Measurements from ENCODE around the gene NPEPL1. TPM values are rescaled to one million over a fixed set of nuclear protein-coding genes. Genes with fewer than 3 reads are reported as not detected.
A peak's percentile ranks its signal among the peaks of the same experiment; 100 is the strongest.

The NPEPL1 gene
- total and polyA plus RNA-seq, 2 of the 8 experiments (the other 6 are each of a cell fraction or from before 2014, with no cell fraction given), result 12.4 to 26.8 TPM

- no peak overlapping the region for H2AFZ ChIP-seq (ENCODE audit: low read length)
- H3K4me2 ChIP-seq (ENCODE audit: insufficient read depth in 1 of 2, low read depth in 2 of 2, low read length in 2 of 2), result peak overlapping the region; percentile 31 to 86; a peak in 2 of 4 replicates
- H2BK15ac ChIP-seq (ENCODE audit: low read length), result no peak overlapping the region
- H2BK20ac ChIP-seq (ENCODE audit: low read length), result no peak overlapping the region
- H3K27ac ChIP-seq (ENCODE audit: low read depth, low read length), result no peak overlapping the region
- CTCF ChIA-PET (ENCODE audit: partially characterized antibody), result interaction anchor here (1.1 to 1.3 kb wide), 3 partner anchors 38 to 198 kb away, joined by 3 read pairs; partner anchors contain the start of gene GNAS
- no peak overlapping the region for H3K4ac ChIP-seq (replicated peaks; ENCODE audit: insufficient read length, low read depth, low read length)
- peaks cover 9 to 23% (median 18%) of the 10 kb centered on the region in 4 experiments; a peak in 6 of 7 replicates for H3K4me1 ChIP-seq (replicated peaks in 1 of 4; ENCODE audit: control insufficient read depth in 3 of 4, insufficient read depth in 4 of 4, low read length in 3 of 4)
- H3K79me1 ChIP-seq (ENCODE audit: low read depth, low read length), result no peaks in the 10 kb centered on the region
- peaks cover 0 to 3% (median 0%) of the 10 kb centered on the region in 4 experiments; a peak in 1 of 8 replicates for H3K36me3 ChIP-seq (ENCODE audit: control insufficient read depth in 2 of 4, insufficient read depth in 4 of 4, low read length in 3 of 4)
- H3K9ac ChIP-seq (replicated peaks in 1 of 4; ENCODE audit: extremely low read depth in 1 of 4, low read depth in 3 of 4, low read length in 3 of 4), result no peak overlapping the region
- peaks cover 11% of the 10 kb centered on the region for H3K23me2 ChIP-seq (ENCODE audit: low read depth, low read length)
- H4K5ac ChIP-seq (ENCODE audit: insufficient read length, low read depth, low read length), result peak overlapping the region; percentile 9
- H3K23ac ChIP-seq (ENCODE audit: insufficient read length), result no peak overlapping the region
- FAIRE-seq (no peak), DNase-seq (ENCODE audit: low read depth in 1 of 2, low spot score in 2 of 2) (no peak)
- H4K8ac ChIP-seq (ENCODE audit: extremely low read depth, insufficient read depth, low read length), result no peak overlapping the region
- H3K18ac ChIP-seq (ENCODE audit: extremely low read depth, low read length), result no peak overlapping the region
- H2BK120ac ChIP-seq (replicated peaks; ENCODE audit: low read depth, low read length), result no peak overlapping the region
- no peaks in the 10 kb centered on the region for H3K9me3 ChIP-seq (ENCODE audit: insufficient read depth in 2 of 2, low read depth in 1 of 2, low read length in 1 of 2)
- H4K91ac ChIP-seq (replicated peaks; ENCODE audit: insufficient read length, low read length), result no peak overlapping the region
- no peaks in the 10 kb centered on the region for H3K27me3 ChIP-seq (replicated peaks in 1 of 4; ENCODE audit: control insufficient read depth in 3 of 4, extremely low read depth in 1 of 4, insufficient read depth in 3 of 4, low read length in 3 of 4)
- no peak overlapping the region for H3K56ac ChIP-seq (replicated peaks; ENCODE audit: insufficient read length, low read depth, low read length)
- H2BK12ac ChIP-seq (ENCODE audit: low read depth, low read length), result no peak overlapping the region
- H3K79me2 ChIP-seq (ENCODE audit: control insufficient read depth in 1 of 2, insufficient read depth in 2 of 2, low read length in 2 of 2), result peaks cover 31 to 90% of the 10 kb centered on the region in 2 experiments
- POLR2A ChIA-PET (ENCODE audit: partially characterized antibody), result interaction anchor here (1.0 to 11.7 kb wide), 5 partner anchors 8 to 190 kb away, joined by 3 to 242 read pairs (median 3); no protein-coding TSS in a partner anchor
- no peak overlapping the region for H2AK5ac ChIP-seq (ENCODE audit: low read depth, low read length)
- H3K14ac ChIP-seq (ENCODE audit: insufficient read length), result no peak overlapping the region
- peak overlapping the region in 1 of 4 experiments; percentile 82; a peak in 1 of 8 replicates for H3K4me3 ChIP-seq (ENCODE audit: extremely low read depth in 1 of 4, insufficient read depth in 2 of 4, low read depth in 3 of 4, low read length in 4 of 4)
- WGBS, 2 experiments (ENCODE audit: extremely low coverage in 1 of 2, insufficient coverage in 1 of 2, insufficient read length in 1 of 2, insufficient replicate concordance in 2 of 2, low coverage in 1 of 2, low lambda C conversion rate in 2 of 2, missing lambda C conversion rate in 1 of 2), result 88% methylated on average over 6 of the region's 6 CpGs; no CpG with 5 or more reads in 1 of the 2 experiments
- no peaks in the 10 kb centered on the region for H4K20me1 ChIP-seq (replicated peaks in 1 of 2; ENCODE audit: control insufficient read depth in 1 of 2, insufficient read depth in 2 of 2, low read length in 2 of 2)
- H2BK5ac ChIP-seq (ENCODE audit: low read depth, low read length), result no peak overlapping the region
- no peak for TF ChIP-seq E2F6 (IDR thresholded peaks at IDR 0.05)
- TF ChIP-seq CBX8 (IDR thresholded peaks at IDR 0.05; ENCODE audit: borderline replicate concordance, low read depth, low read length), result no peak
- no peak for TF ChIP-seq CTBP2 (IDR thresholded peaks at IDR 0.05; ENCODE audit: borderline replicate concordance, insufficient read depth, insufficient read length, low read length)
- TF ChIP-seq SP2 (IDR thresholded peaks at IDR 0.05; ENCODE audit: low read length), result no peak
- no peak for TF ChIP-seq KDM5A (IDR thresholded peaks at IDR 0.05; ENCODE audit: low read length)
- TF ChIP-seq SUZ12 (IDR thresholded peaks at IDR 0.05; ENCODE audit: low read length), result no peak
- TF ChIP-seq HDAC6 (IDR thresholded peaks at IDR 0.05; ENCODE audit: low read depth, low read length), result no peak
- TF ChIP-seq KDM4A (IDR thresholded peaks at IDR 0.05; ENCODE audit: low read depth, low read length, severe bottlenecking), result no peak
- TF ChIP-seq RFX5 (IDR thresholded peaks at IDR 0.05; ENCODE audit: borderline replicate concordance, low read depth, low read length), result no peak
- TF ChIP-seq SP1 (IDR thresholded peaks at IDR 0.05; ENCODE audit: low read depth, low read length), result no peak
- TF ChIP-seq SP4 (IDR thresholded peaks at IDR 0.05; ENCODE audit: low read length), result no peak
These were observed 37.1 kb upstream of the NPEPL1 start for GRCh38 chr20:58655328-58656107.

Data from H1 (cell line).